ENCODE measurements around the gene IL13.

IL13 gene

DNA sequence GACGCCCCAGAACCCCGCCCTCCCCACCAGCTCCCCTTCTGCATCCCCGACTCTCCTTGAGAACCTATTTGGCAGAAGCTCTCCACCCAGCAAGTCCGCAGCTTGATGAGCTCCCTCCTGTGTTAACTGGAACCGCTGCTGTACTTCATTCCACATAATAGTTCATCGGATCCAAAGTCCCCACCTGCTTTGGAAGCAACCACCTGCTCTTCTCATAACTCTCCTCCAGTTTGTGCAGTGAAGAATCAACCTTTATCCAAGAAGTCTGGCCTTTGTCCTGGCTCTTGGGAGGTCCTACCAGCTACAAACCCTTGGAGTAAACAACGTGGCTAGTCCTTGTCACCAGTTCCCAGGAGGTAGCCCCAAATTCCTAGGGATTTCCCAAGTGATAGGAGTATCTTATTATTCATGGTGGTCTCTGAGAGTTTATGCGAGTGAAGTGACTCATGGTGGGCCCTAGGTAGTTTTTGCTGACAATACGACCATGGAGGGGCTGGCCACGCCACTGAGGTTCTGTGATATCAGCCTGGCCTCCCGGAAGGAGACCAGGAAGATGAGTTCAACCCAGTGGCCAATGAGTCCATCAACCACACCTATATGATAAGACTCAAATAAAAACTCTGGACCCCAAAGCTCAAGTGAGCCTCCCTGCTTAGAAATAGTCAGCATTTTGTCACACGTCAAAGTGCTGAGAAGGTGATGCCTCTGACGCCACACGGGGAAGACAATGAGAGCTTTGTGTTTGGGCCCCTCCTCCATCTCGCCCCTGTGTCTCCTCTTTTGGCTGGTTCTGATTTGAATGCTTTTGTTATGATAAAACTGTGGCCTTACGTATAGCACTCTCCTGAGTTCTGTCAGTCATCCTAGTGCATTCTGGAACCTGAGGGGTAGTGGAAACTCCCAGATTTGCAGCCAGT is 12.3 kb downstream of the IL13 start:
- DNase-seq (ENCODE audit: low spot score): no peak

DNA sequence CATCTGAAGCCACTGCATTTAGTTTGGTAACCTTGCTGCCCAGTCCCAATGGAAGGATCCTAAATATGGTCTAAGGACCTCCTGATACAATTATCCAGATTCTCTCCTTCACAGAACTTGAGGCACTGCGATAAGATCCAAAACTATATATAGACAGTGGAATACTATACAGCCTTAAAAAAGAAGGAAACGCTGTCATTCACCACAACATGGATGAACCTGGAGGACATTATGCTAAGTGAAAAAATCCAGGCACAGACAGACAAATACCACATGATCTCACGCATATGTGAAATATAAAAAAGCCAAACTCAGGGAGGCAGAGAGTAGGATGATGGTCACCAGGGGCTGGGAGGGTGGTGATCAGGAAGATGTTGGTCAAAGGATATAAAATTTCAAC is 13.0 kb downstream of the IL13 start:
- no peak for DNase-seq (ENCODE audit: low spot score)

GRCh38 chr5:132673488-132673887 is 15.5 kb downstream of the IL13 start:
- no peak for DNase-seq (ENCODE audit: low spot score)

DNA sequence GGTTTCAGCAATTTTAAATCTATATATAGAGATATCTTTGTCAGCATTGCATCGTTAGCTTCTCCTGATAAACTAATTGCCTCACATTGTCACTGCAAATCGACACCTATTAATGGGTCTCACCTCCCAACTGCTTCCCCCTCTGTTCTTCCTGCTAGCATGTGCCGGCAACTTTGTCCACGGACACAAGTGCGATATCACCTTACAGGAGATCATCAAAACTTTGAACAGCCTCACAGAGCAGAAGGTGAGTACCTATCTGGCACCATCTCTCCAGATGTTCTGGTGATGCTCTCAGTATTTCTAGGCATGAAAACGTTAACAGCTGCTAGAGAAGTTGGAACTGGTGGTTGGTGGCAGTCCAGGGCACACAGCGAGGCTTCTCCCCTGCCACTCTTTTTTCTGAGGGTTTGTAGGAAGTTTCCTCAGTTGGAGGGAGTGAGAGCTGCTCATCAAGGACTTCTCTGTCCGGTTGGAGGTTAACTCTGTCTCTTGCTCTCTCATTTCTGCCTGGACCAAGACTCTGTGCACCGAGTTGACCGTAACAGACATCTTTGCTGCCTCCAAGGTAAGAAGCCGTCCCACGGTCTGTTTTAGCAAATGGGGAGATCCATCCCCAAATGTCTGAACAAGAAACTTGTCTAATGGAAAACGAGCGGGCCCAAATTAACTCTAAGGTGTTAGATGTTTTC is 16.1 kb downstream of the IL13 start, which contains the start of gene IL4:
Gene IL4 (plus strand): TSS at position 51 of the 692 bp plus-strand sequence. CDS start 62 bp downstream, at position 113.
- no peak for DNase-seq (ENCODE audit: low spot score)

GRCh38 chr5:132674671-132675506 is 16.9 kb downstream of the IL13 start:
- peak; percentile 74 for DNase-seq (ENCODE audit: low spot score)

DNA sequence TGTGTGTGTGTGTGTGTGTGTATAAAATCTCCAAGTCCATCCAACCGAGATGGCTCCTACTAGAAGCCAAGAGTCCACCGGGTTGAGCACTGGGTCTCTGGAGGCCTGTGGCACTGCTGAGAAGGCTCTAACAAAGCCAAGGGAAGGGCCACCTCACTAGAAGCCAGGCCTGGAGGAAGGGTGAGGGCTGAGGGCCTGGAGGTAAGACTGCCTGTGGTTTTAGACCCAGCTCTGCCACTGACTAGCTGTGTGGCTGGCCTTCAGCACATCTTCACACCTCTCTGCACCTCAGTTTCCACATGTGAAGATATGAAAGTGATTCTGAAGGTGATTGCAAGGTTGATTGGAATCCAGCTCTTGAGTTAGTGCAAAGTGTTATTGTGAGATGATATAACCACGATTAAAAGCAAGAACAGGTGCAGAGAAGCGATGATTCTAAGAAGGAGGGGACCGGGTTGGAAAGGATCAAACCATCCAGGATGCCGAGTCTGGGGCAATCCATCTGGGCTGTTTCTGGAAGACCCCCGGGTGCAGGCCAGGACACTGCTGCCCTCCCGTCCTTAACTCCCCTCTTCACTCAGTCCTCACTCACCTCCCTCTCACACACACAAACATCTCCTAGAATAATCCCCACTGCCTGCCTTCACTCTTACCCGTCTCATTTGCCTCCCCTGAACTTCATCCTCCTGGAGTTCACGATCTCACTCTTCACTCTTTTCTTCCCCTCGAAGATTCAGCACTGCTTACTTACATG is 18.1 kb downstream of the IL13 start:
- no peak for DNase-seq (ENCODE audit: low spot score)

- peak; percentile 93 for DNase-seq (ENCODE audit: low spot score)
These were observed 19.2 kb downstream of the IL13 start for GRCh38 chr5:132677191-132677590.

DNA sequence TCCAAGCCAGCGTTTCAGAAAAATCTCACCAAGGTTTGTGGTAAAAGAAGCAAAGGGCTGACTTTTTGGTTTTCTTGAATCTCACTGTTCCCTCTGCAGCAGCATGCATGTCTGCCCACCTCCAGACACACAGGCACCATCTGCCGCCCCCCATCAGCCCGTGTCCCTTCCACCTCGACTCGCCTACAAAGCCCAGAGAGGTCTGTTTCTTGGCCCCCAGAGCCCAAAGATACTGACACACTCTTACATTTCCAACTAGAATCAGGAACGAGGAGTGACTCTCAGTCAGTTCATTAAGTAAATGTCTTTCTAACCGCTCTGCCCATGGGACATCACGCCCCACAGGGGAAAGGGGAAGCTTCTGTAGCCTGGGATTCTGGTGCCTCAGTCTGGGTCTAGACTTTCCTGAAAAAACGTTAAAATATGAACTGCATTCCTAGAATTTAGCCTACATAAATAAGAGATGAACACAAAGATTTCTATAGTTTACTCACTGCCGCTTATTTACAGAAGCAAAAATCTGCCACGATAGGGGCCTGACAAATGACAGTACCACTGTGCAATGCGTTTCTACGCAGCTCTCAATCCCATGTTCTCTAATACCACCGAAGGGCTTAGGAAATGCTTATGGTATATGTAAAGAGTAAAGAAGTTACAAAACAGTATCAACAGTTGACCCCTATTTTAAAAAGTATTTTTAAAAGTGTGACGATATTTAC is 19.9 kb downstream of the IL13 start:
- no peak for DNase-seq (ENCODE audit: low spot score)

DNA sequence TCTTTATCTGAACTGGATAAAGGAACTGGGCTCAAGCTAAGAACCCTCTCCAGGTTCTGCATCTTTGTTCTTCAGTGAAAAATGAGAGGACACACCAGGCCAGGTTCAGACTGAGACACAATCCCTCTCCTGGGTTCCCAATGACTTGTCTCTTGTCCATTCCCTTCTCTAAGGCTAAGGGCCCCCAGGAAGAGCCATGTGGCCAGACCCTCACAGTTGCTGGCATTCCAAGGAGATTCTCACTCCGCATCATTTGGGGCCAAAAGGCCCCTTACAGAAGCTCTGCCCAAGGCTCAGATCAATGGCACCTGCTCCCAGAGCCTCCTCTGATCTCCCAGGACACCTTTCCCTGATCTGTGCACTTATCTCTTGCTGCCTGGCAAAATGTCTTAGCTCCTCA is 20.8 kb downstream of the IL13 start:
- no peak for DNase-seq (ENCODE audit: low spot score)

GRCh38 chr5:132679166-132679565 is 21.2 kb downstream of the IL13 start:
- no peak for DNase-seq (ENCODE audit: low spot score)

GRCh38 chr5:132679717-132680380 is 21.9 kb downstream of the IL13 start:
- no peak for DNase-seq (ENCODE audit: low spot score)

DNA sequence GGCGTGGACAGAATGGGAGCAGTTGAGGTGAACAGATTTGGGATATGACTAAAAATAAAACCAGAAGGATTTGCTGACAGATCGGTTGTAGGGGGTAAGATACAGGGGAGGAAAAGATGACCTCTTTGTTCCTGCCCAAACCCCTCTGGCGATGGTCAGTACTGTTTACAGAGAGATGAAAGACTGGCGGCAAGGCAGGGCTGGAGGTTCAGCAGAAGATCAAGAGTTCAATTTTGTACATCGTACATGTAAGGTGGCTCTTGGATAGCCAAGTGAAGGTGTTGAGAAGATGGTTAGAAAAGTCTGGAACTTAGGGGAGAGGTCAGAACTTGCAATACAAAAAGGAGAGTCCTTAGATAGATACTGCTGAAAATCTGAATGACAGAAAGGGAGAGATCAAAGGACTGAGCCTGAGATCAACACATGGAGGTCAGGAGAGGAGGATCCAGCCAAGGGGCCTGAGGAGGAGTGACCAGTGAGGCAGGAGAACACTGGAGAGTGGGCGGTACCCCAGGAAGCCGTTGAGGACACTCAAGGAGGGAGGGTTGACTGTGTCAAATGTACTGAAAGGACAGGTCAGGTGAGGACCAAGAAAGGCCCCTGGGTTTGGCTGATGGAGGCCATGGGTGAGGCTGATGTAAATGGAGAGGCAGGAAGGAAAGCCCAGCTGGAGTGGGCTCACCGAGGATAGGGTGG is 23.0 kb downstream of the IL13 start:
- no peak for DNase-seq (ENCODE audit: low spot score)

GRCh38 chr5:132681476-132681831 is 23.5 kb downstream of the IL13 start:
- DNase-seq (ENCODE audit: low spot score): no peak

DNA sequence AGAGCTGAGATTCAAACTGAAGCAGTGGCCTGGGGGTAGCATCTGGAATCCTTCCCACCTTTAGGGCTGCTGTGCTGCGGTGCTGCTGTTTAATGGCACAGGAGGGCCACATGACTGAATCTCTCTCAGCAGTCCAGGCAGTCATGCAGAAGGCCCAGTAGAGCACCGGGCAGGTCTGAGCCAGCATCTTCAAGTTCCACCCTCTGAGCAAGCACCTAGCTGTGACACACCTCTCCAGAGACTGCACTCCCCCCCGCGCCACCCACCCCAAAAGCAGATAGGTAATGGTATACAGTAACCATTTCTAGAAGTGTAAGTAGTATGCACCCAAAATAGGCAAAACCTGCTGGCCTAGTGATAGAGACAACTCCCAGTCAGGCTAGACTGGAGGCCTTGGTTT is 24.0 kb downstream of the IL13 start:
- no peak for DNase-seq (ENCODE audit: low spot score)

GRCh38 chr5:132684491-132684890 is 26.5 kb downstream of the IL13 start:
- DNase-seq (ENCODE audit: low spot score): no peak

DNA sequence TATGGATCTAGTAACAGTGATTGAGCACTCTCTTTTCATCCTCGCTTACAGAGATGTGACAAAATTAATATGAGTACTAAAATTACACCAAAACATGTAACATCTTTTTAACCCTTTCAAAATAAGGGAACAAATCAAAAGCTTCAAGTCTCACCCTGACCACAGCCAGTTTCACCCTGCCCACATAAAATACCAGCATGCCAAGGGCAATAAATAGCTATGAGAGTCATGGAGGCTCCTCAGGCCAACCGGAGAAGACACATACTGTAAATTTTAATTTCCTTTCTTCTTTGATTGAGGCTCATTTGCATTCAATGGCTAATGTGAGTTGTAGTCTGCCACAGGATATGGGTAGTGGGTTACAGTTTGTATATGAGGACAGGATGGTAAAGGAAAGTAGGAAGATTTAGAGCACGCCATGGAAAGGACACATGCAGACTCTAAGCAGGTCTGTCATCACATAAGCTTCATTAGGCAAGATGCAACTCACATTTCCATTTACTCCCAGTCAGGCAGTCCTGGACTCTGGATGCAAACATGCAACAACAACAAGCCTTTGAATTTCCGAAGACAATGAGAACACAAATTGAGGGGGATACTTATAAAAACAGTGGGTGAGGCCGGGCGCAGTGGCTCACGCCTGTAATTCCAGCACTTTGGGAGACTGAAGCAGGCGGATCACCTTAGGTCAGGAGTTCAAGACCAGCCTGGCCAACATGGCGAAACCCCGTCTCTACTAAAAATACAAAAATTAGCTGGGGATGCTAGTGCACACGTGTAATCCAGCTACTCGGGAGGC is 27.1 kb downstream of the IL13 start:
- DNase-seq (ENCODE audit: low spot score): no peak

GRCh38 chr5:132686193-132686592 is 28.2 kb downstream of the IL13 start:
- no peak for DNase-seq (ENCODE audit: low spot score)

DNA sequence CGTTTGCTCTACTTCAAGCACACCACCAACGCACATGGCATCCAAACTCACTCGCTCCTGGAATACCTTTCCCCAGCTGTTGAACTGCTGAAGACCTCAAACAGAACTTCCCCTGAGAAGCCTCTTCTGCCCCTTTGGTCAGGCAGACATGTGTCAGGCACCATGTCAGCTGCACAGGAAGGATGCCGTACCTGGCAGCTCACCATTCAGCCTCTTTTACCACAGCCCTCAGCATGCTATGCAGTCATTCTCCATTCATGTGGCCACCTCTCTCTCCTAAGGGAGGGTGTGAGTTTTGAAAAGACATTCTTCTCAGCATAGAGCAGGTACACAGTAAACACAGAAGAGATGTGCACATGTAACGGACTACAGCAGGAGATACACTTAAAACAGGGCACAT is 30.0 kb downstream of the IL13 start:
- no peak for DNase-seq (ENCODE audit: low spot score)
